Calu3 (cell line): Measurements from ENCODE around the gene SMAD3. TPM values are rescaled to one million over a fixed set of nuclear protein-coding genes. Genes with fewer than 3 reads are reported as not detected.

Source experiments
- BruUV-seq: library from RNA; stranded (reverse); fragments of 400-500 nt; replicated peaks from 2 replicates; lab custom pipeline; 2021; lab: Mats Ljungman, UMichigan
- CTCF ChIA-PET: fragments of 300-600 bp; sonication (Branson Sonifier 250); formaldehyde crosslinking; loops from one replicate; lab custom pipeline; 2022; ENCODE audit warnings: antibody characterized with exemption; lab: Charles Lee
- DNase-seq: peaks from one replicate; pipeline ENCODE4 v3.0.0; 2022
- H3K27ac Mint-ChIP-seq: one replicate; pipeline ENCODE4 v1.8.0; 2022; ENCODE audit warnings: mixed read lengths; ENCODE audit not compliant: unreplicated experiment
- H3K27me3 Mint-ChIP-seq: one replicate; pipeline ENCODE4 v1.8.0; 2022; ENCODE audit warnings: mixed read lengths; ENCODE audit not compliant: unreplicated experiment
- H3K36me3 Mint-ChIP-seq: one replicate; pipeline ENCODE4 v1.8.0; 2022; ENCODE audit warnings: mild to moderate bottlenecking, moderate library complexity, mixed read lengths; ENCODE audit not compliant: insufficient read depth, unreplicated experiment
- H3K4me1 Mint-ChIP-seq: one replicate; pipeline ENCODE4 v1.8.0; 2022; ENCODE audit warnings: mild to moderate bottlenecking, low read depth, mixed read lengths; ENCODE audit not compliant: unreplicated experiment
- H3K4me3 Mint-ChIP-seq: one replicate; pipeline ENCODE4 v1.8.0; 2022; ENCODE audit warnings: mild to moderate bottlenecking, low read depth, moderate library complexity, mixed read lengths; ENCODE audit not compliant: unreplicated experiment
- H3K9me3 Mint-ChIP-seq: one replicate; pipeline ENCODE4 v1.8.0; 2022; ENCODE audit warnings: low read depth, mixed read lengths; ENCODE audit not compliant: unreplicated experiment
- CTCF ChIP-seq: fragments of 200-600 bp; IDR thresholded peaks from one replicate; pipeline ENCODE4 v1.8.0; 2022; ENCODE audit warnings: antibody characterized with exemption; ENCODE audit not compliant: unreplicated experiment
- intact Hi-C: fragments of 100-400 bp; cut with micrococcal nuclease; formaldehyde crosslinking; loops from one replicate; pipeline ENCODE4 v1.10.0; 2022; ENCODE audit not compliant: unreplicated experiment
- total RNA-seq: library from RNA; stranded (reverse); gene quantifications from 2 replicates; pipeline ENCODE4 v1.2.3, GENCODE V29; 2022

Gene SMAD3
- total RNA-seq, 1 experiment from 2014 or later = 121 TPM

GRCh38 chr15:67095912-67096311 is 30.5 kb downstream of the SMAD3 start:
- intact Hi-C loops = no loop called here
- CTCF ChIA-PET = no interaction called here
- Mint-ChIP-seq H3K9me3 (no peaks in the 10 kb centered on the region), H3K4me3 (no peak overlapping the region), H3K4me1 (peaks cover 31% of the 10 kb centered on the region), H3K36me3 (peaks cover 61% of the 10 kb centered on the region), H3K27me3 (no peaks in the 10 kb centered on the region), H3K27ac (no peak overlapping the region)
- DNase-seq = no peak
- no peak for TF ChIP-seq CTCF
- BruUV-seq = no TSS peak

GRCh38 chr15:67096546-67097294 is 31.3 kb downstream of the SMAD3 start:
- Mint-ChIP-seq H3K9me3 (no peaks in the 10 kb centered on the region), H3K36me3 (peaks cover 53% of the 10 kb centered on the region), H3K4me3 (no peak overlapping the region), H3K27me3 (no peaks in the 10 kb centered on the region), H3K4me1 (peaks cover 23% of the 10 kb centered on the region), H3K27ac (no peak overlapping the region)
- intact Hi-C loops = no loop called here
- CTCF ChIA-PET = interaction anchor here (1.2 kb wide), 1 partner anchor 10 kb away, joined by 3 read pairs; no protein-coding TSS in a partner anchor
- TF ChIP-seq CTCF = no peak
- DNase-seq = no peak
- no TSS peak for BruUV-seq

- no TSS peak for BruUV-seq
- DNase-seq = no peak
- Mint-ChIP-seq H3K4me3 (no peak overlapping the region), H3K27me3 (no peaks in the 10 kb centered on the region), H3K9me3 (no peaks in the 10 kb centered on the region), H3K4me1 (peaks cover 16% of the 10 kb centered on the region), H3K36me3 (peaks cover 46% of the 10 kb centered on the region), H3K27ac (no peak overlapping the region)
- no peak for TF ChIP-seq CTCF
- CTCF ChIA-PET = interaction anchor here (1.2 kb wide), 1 partner anchor 9 kb away, joined by 3 read pairs; no protein-coding TSS in a partner anchor
- intact Hi-C loops = no loop called here
Observed at GRCh38 chr15:67097424-67097823, 32.0 kb downstream of the SMAD3 start.

GRCh38 chr15:67097930-67098740 is 32.7 kb downstream of the SMAD3 start:
- Mint-ChIP-seq H3K36me3 (peaks cover 39% of the 10 kb centered on the region), H3K9me3 (no peaks in the 10 kb centered on the region), H3K4me1 (peaks cover 9% of the 10 kb centered on the region), H3K4me3 (no peak overlapping the region), H3K27ac (no peak overlapping the region), H3K27me3 (no peaks in the 10 kb centered on the region)
- CTCF ChIA-PET = no interaction called here
- no TSS peak for BruUV-seq
- no peak for DNase-seq
- no peak for TF ChIP-seq CTCF
- intact Hi-C loops = no loop called here
